Raji (cell line): ENCODE data around the gene RAMP1.

Source experiments
- POLR2A ChIP-seq: IDR thresholded peaks from 2 replicates; pipeline ENCODE4 v1.6.1; 2011; ENCODE audit warnings: low read depth, low read length, control low read depth; ENCODE audit not compliant: insufficient read depth

The RAMP1 gene

GRCh38 chr2:237895544-237896506, 36.4 kb downstream of the RAMP1 start:
- no peak for TF ChIP-seq POLR2A

GRCh38 chr2:237896507-237896892, 37.1 kb downstream of the RAMP1 start:
- TF ChIP-seq POLR2A, result no peak

GRCh38 chr2:237896956-237897355, 37.5 kb downstream of the RAMP1 start:
- no peak for TF ChIP-seq POLR2A

GRCh38 chr2:237898057-237898414, 38.6 kb downstream of the RAMP1 start:
- TF ChIP-seq POLR2A, result no peak

GRCh38 chr2:237900891-237901831, 41.7 kb downstream of the RAMP1 start:
- TF ChIP-seq POLR2A, result no peak

DNA sequence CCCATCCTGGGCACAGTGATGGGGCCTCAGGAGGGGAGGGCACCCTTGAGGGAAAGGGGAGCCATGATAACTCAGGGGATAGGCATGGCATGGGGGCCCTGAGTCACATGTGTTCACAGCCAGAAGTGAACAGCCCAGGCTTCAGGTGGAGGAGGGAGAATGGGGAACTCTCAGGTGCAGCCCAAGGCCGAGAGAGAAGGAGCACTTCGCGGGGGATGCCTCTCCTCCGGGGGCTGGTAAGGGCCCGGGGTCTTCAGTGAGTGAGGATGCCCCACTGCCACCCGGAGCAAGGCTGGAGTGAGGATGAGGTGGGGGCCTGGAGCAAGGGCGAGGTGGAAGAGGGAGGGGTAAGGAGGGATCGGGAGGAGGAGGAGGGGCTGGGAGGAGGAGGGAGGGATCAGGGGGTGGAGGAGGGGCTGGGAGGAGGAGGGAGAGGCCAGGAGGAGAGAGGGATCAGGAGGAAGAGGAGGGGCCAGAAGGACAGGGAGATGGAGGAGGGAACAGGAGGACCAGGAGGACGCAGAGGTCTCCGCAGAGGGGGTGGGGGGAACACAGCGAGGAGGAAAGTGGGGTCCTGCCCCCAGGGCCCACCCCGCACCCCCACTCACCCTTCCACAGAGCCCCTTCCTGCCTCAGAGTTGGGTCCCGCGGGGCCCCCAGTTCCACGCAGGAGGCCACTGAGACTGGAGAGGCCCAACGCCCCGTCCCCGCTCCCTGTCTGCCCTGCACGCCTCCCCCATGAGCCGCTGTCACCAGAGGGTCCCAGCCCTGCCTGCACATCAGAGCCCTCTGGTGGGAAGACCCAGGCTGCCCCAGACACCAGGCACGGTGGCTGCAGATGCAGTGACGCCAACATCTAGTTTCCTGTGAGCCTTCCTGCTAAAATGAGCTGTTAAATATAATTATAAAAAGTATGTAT, 42.8 kb downstream of the RAMP1 start:
- TF ChIP-seq POLR2A, result no peak

- no peak for TF ChIP-seq POLR2A
Measured at GRCh38 chr2:237904831-237905599, 45.6 kb downstream of the RAMP1 start.

DNA sequence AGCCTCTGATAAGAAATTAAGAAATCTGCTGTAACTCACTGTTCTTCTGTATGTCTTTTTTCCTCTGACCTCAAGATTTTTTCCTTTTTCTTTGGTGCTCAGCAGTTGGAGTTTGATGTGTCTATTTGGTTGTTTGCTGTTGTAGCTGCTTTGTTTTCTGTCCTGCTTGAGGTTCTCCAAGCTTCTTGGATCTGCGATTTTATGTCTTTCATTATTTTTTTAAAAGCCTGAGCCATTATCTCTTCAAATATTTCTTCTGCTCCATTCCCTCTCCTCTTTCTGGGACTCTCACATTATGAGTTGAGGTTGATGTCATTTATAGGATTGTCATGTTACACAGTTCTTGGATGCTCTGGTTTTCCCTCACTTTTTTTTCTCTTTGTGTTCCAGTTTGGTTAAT, 47.7 kb downstream of the RAMP1 start:
- no peak for TF ChIP-seq POLR2A

GRCh38 chr2:237909075-237909695, 49.8 kb downstream of the RAMP1 start:
- no peak for TF ChIP-seq POLR2A

- TF ChIP-seq POLR2A, result no peak
Measured at GRCh38 chr2:237909801-237910475, 50.5 kb downstream of the RAMP1 start.

- TF ChIP-seq POLR2A, result no peak
Measured at GRCh38 chr2:237910576-237911362, 51.3 kb downstream of the RAMP1 start.

GRCh38 chr2:237911363-237912017, 52.1 kb downstream of the RAMP1 start:
- TF ChIP-seq POLR2A, result no peak
